HepG2 (cell line): Measurements from ENCODE around the gene NINJ2. TPM values are rescaled to one million over a fixed set of nuclear protein-coding genes. Genes with fewer than 3 reads are reported as not detected.
A peak's percentile ranks its signal among the peaks of the same experiment; 100 is the strongest.

Experiments
- ATAC-seq: fragments of 200-7000 bp; cut with Tn5 transposase; 3 replicates; pipeline ENCODE4 v1.9.1; 2020; ENCODE audit warnings: mild to moderate bottlenecking, moderate library complexity
- BruUV-seq: library from RNA; stranded (reverse); fragments of 400-500 nt; replicated peaks from 2 replicates; lab custom pipeline; 2021; lab: Mats Ljungman, UMichigan
- CTCF ChIA-PET: fragments of 300-600 bp; formaldehyde crosslinking; extraction: SDS; loops from one replicate; lab custom pipeline; 2021; ENCODE audit warnings: low total read pairs, inconsistent platforms, low intra/inter-chr PET ratio; lab: Yijun Ruan, JAX
- POLR2A ChIA-PET: fragments of 350-600 bp; sonication (Branson Sonifier 250); formaldehyde crosslinking; loops from one replicate; lab custom pipeline; 2020; ENCODE audit warnings: antibody characterized with exemption, inconsistent platforms; lab: Yijun Ruan, JAX
- DNase-seq: peaks from one replicate; pipeline ENCODE4 v3.0.0-alpha.2; 2015; ENCODE audit warnings: low spot score
- FAIRE-seq: peaks from 3 replicates; lab custom pipeline; 2011; peaks lifted over from hg19 to GRCh38; lab: Jason Lieb, UNC
- H2AFZ ChIP-seq: one replicate; pipeline ENCODE4 v1.6.1; 2011; ENCODE audit warnings: low read length, inconsistent platforms
- H3K27ac ChIP-seq: fragments of 300-600 bp; 3 replicates; pipeline ENCODE4 v1.8.0; 2011; ENCODE audit warnings: mixed run types, mild to moderate bottlenecking, mixed read lengths, low read length, inconsistent platforms; ENCODE audit not compliant: insufficient read depth; ENCODE audit errors: extremely low read length
- H3K27me3 ChIP-seq, 2 experiments: fragments of 200-600 bp in 1 of 2; 2 replicates in 1 of 2; 3 replicates in 1 of 2; pipeline versions ENCODE4 v1.6.0 to v1.8.0; 2011; ENCODE audit warnings: low read length in 2 of 2, mild to moderate bottlenecking in 2 of 2, moderate library complexity in 2 of 2, inconsistent platforms in 1 of 2; ENCODE audit not compliant: insufficient read depth in 2 of 2, control insufficient read depth in 1 of 2
- H3K36me3 ChIP-seq, 2 experiments: fragments of 200-600 bp in 1 of 2; replicated peaks in 1 of 2; 2 replicates in 1 of 2; 3 replicates in 1 of 2; pipeline versions ENCODE4 v1.5.1 to v1.8.0; 2011; ENCODE audit warnings: low read length in 2 of 2, inconsistent platforms in 1 of 2; ENCODE audit not compliant: insufficient read depth in 2 of 2, control insufficient read depth in 1 of 2
- H3K4me1 ChIP-seq: 2 replicates; pipeline ENCODE4 v1.5.1; 2012; ENCODE audit warnings: low read length, inconsistent platforms; ENCODE audit not compliant: insufficient read depth
- H3K4me2 ChIP-seq: 2 replicates; pipeline ENCODE4 v1.6.0; 2011; ENCODE audit warnings: low read depth, low read length, inconsistent platforms
- H3K4me3 ChIP-seq, 3 experiments: fragments of 200-600 bp in 1 of 3; sonication (generic), shearing (Covaris generic) in 1 of 3; replicated peaks in 1 of 3; 2 replicates each; pipeline ENCODE4 v1.5.1; 2011 to 2016; ENCODE audit warnings: low read length in 3 of 3, inconsistent platforms in 2 of 3, low read depth in 2 of 3, mild to moderate bottlenecking in 2 of 3, control low read depth in 1 of 3, mixed read lengths in 1 of 3; ENCODE audit not compliant: insufficient read depth in 1 of 3
- H3K79me2 ChIP-seq: one replicate; pipeline ENCODE4 v1.6.1; 2011; ENCODE audit warnings: low read length, inconsistent platforms; ENCODE audit not compliant: insufficient read depth
- H3K9ac ChIP-seq: 2 replicates; pipeline ENCODE4 v1.6.0; 2011; ENCODE audit warnings: mild to moderate bottlenecking, low read depth, low read length, inconsistent platforms; ENCODE audit not compliant: insufficient read depth
- H3K9me3 ChIP-seq: 2 replicates; pipeline ENCODE4 v1.5.1; 2012; ENCODE audit warnings: mild to moderate bottlenecking, low read length
- H4K20me1 ChIP-seq: 2 replicates; pipeline ENCODE4 v1.6.0; 2011; ENCODE audit warnings: inconsistent platforms, mild to moderate bottlenecking, low read length, moderate library complexity; ENCODE audit not compliant: insufficient read depth
- FOXJ3 ChIP-seq: sonication (generic); formaldehyde crosslinking; IDR thresholded peaks from 2 replicates; pipeline ENCODE4 v1.4.0; 2020; ENCODE audit warnings: missing genetic modification reagents, mild to moderate bottlenecking, borderline replicate concordance
- ZKSCAN5 ChIP-seq: sonication (generic); formaldehyde crosslinking; IDR thresholded peaks from 2 replicates; pipeline ENCODE4 v1.5.1; 2020; ENCODE audit warnings: mild to moderate bottlenecking, missing genetic modification reagents
- ZNF543 ChIP-seq: sonication (generic); formaldehyde crosslinking; IDR thresholded peaks from 2 replicates; pipeline ENCODE4 v1.4.0; 2020; ENCODE audit warnings: mild to moderate bottlenecking, missing genetic modification reagents
- WGBS: methylation state at CpG from one replicate; pipeline ENCODE4 v1.1.6; 2017; ENCODE audit warnings: low lambda C conversion rate; 5-methylcytosine and 5-hydroxymethylcytosine counted together
- in situ Hi-C: cut with HindIII; loops from 2 replicates; pipeline ENCODE4 v1.10.0; 2017; ENCODE audit warnings: low pct_unique_long_range_greater_than_20kb; ENCODE audit not compliant: extremely low pct_ligation_motif_present
- intact Hi-C: fragments of 100-400 bp; cut with micrococcal nuclease; formaldehyde crosslinking; loops from one replicate; pipeline ENCODE4 v1.10.0; 2022; ENCODE audit not compliant: unreplicated experiment
- polyA plus RNA-seq, 8 experiments: library from polyadenylated mRNA; depleted of rRNA in 3 of 8; stranded (reverse) in 7 of 8; unstranded in 1 of 8; fragments of >200 nt; fragmentation: Illumina TruSeq in 4 of 8; extraction: Trizol in 4 of 8; gene quantifications; 2 replicates each; pipeline versions ENCODE4 v1.2.1 to v1.2.3, GENCODE V29; 2011 to 2016; ENCODE audit warnings: low read depth in 4 of 8, missing spikeins in 1 of 8, mixed read lengths in 1 of 8; ENCODE audit not compliant: insufficient read depth in 1 of 8
- total RNA-seq, 5 experiments: library from RNA; depleted of rRNA; stranded (reverse); fragments of >200 nt; fragmentation: Illumina TruSeq; extraction: Trizol; gene quantifications; 2 replicates each; pipeline ENCODE4 v1.2.3, GENCODE V29; 2016; ENCODE audit warnings: low read depth in 1 of 5
- TF ChIP-seq, protein P1 (sequence below): sonication (generic); formaldehyde crosslinking; IDR thresholded peaks from 2 replicates; pipeline ENCODE4 v1.5.1; 2020; ENCODE audit warnings: mild to moderate bottlenecking, missing genetic modification reagents, moderate library complexity
- TF ChIP-seq, protein P2 (sequence below): sonication (generic); formaldehyde crosslinking; IDR thresholded peaks from 2 replicates; pipeline ENCODE4 v1.4.0; 2020; ENCODE audit warnings: missing genetic modification reagents

NINJ2 gene
- total and polyA plus RNA-seq, 2 of the 13 experiments (the other 11 are each of a cell fraction or from before 2014, with no cell fraction given) = 0.62 to 3.8 TPM

DNA sequence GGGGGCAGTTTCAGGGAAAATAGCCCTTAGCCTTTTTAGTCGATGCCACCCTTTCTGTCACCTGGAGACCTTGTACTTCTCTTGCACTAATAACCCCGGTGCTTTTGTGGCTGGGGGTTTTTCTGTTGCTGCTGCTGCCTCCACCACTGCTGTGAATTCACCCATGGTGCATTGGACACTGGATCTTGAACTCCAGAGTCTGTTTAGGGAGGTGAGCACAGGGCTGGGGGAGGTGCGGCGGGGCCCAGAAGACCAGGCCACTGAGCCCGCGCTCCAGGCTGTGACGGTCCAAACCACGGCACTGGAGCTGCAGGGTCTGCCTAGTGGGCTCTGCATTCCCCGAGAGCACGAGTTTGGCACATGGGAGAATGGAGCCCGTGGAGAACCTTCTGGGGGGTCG lies 100.6 kb downstream of the NINJ2 start:
- H3K4me2 ChIP-seq = peak overlapping the region; percentile 21; the same call in 1 of the 2 replicates
- CTCF ChIA-PET = interaction anchor here (0.7 kb wide), 1 partner anchor 16 kb away, joined by 3 read pairs; no protein-coding TSS in a partner anchor
- no peaks in the 10 kb centered on the region for H4K20me1 ChIP-seq
- intact Hi-C loops (no loop called here), in situ Hi-C loops (loop anchor here (10.0 to 25.0 kb wide), 3 partner anchors 322 to 1025 kb away; partner anchors contain the start of gene FBXL14)
- POLR2A ChIA-PET = no interaction called here
- no peak overlapping the region for H3K9ac ChIP-seq
- no peak for FAIRE-seq
- H2AFZ ChIP-seq = no peak overlapping the region
- peak; percentile 31 for ATAC-seq
- no peak overlapping the region for H3K4me3 ChIP-seq
- no peaks in the 10 kb centered on the region for H3K9me3 ChIP-seq
- H3K27me3 ChIP-seq = peaks cover 3 to 6% of the 10 kb centered on the region in 2 experiments; a peak in 2 of 5 replicates
- TF ChIP-seq ZKSCAN5 (CRISPR knock-in tag) (peak; percentile 82; the same call in 1 of the 2 replicates), FOXJ3 (no peak), ZNF543 (CRISPR knock-in tag) (peak; percentile 99)
- TF ChIP-seq, protein P1, sequence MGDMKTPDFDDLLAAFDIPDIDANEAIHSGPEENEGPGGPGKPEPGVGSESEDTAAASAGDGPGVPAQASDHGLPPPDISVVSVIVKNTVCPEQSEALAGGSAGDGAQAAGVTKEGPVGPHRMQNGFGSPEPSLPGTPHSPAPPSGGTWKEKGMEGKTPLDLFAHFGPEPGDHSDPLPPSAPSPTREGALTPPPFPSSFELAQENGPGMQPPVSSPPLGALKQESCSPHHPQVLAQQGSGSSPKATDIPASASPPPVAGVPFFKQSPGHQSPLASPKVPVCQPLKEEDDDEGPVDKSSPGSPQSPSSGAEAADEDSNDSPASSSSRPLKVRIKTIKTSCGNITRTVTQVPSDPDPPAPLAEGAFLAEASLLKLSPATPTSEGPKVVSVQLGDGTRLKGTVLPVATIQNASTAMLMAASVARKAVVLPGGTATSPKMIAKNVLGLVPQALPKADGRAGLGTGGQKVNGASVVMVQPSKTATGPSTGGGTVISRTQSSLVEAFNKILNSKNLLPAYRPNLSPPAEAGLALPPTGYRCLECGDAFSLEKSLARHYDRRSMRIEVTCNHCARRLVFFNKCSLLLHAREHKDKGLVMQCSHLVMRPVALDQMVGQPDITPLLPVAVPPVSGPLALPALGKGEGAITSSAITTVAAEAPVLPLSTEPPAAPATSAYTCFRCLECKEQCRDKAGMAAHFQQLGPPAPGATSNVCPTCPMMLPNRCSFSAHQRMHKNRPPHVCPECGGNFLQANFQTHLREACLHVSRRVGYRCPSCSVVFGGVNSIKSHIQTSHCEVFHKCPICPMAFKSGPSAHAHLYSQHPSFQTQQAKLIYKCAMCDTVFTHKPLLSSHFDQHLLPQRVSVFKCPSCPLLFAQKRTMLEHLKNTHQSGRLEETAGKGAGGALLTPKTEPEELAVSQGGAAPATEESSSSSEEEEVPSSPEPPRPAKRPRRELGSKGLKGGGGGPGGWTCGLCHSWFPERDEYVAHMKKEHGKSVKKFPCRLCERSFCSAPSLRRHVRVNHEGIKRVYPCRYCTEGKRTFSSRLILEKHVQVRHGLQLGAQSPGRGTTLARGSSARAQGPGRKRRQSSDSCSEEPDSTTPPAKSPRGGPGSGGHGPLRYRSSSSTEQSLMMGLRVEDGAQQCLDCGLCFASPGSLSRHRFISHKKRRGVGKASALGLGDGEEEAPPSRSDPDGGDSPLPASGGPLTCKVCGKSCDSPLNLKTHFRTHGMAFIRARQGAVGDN = peak; percentile 30; the same call in 1 of the 2 replicates
- TF ChIP-seq, protein P2, sequence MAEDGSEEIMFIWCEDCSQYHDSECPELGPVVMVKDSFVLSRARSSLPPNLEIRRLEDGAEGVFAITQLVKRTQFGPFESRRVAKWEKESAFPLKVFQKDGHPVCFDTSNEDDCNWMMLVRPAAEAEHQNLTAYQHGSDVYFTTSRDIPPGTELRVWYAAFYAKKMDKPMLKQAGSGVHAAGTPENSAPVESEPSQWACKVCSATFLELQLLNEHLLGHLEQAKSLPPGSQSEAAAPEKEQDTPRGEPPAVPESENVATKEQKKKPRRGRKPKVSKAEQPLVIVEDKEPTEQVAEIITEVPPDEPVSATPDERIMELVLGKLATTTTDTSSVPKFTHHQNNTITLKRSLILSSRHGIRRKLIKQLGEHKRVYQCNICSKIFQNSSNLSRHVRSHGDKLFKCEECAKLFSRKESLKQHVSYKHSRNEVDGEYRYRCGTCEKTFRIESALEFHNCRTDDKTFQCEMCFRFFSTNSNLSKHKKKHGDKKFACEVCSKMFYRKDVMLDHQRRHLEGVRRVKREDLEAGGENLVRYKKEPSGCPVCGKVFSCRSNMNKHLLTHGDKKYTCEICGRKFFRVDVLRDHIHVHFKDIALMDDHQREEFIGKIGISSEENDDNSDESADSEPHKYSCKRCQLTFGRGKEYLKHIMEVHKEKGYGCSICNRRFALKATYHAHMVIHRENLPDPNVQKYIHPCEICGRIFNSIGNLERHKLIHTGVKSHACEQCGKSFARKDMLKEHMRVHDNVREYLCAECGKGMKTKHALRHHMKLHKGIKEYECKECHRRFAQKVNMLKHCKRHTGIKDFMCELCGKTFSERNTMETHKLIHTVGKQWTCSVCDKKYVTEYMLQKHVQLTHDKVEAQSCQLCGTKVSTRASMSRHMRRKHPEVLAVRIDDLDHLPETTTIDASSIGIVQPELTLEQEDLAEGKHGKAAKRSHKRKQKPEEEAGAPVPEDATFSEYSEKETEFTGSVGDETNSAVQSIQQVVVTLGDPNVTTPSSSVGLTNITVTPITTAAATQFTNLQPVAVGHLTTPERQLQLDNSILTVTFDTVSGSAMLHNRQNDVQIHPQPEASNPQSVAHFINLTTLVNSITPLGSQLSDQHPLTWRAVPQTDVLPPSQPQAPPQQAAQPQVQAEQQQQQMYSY (CRISPR knock-in tag) = no peak
- WGBS = 36% methylated on average over 7 of the region's 12 CpGs
- H3K79me2 ChIP-seq = no peaks in the 10 kb centered on the region
- no peak overlapping the region for H3K27ac ChIP-seq
- DNase-seq = no peak
- H3K4me1 ChIP-seq = peaks cover 9% of the 10 kb centered on the region
- no peaks in the 10 kb centered on the region for H3K36me3 ChIP-seq
- no TSS peak for BruUV-seq
